HL-60 (cell line): ENCODE results near the gene RNF166.

Experiments used
- DNase-seq, 2 experiments: peaks; one replicate each; pipeline ENCODE4 v3.0.0-alpha.2; 2010 to 2020; ENCODE audit warnings: low read depth in 1 of 2, low spot score in 1 of 2
- H3K27ac ChIP-seq: fragments of 250-450 bp; sonication (Bioruptor Pico); replicated peaks from 2 replicates; pipeline ENCODE4 v1.5.1; 2020; ENCODE audit warnings: mild to moderate bottlenecking, moderate library complexity
- H3K27me3 ChIP-seq: fragments of 250-450 bp; sonication (Bioruptor Pico); 2 replicates; pipeline ENCODE4 v1.5.1; 2021; ENCODE audit warnings: mild to moderate bottlenecking, moderate library complexity; ENCODE audit not compliant: insufficient read depth, poor library complexity, severe bottlenecking
- H3K4me3 ChIP-seq: replicated peaks from 2 replicates; pipeline ENCODE4 v1.5.1; 2011; ENCODE audit warnings: mild to moderate bottlenecking, control low read depth, low read length; ENCODE audit not compliant: insufficient read depth
- CTCF ChIP-seq: IDR thresholded peaks from one replicate; pipeline ENCODE4 v1.5.1; 2011; ENCODE audit warnings: low read length, control low read depth, inconsistent platforms; ENCODE audit not compliant: insufficient read depth
- GABPA ChIP-seq: IDR thresholded peaks from 2 replicates; pipeline ENCODE4 v1.6.1; 2012; ENCODE audit warnings: low read depth
- POLR2AphosphoS5 ChIP-seq: IDR thresholded peaks from 2 replicates; pipeline ENCODE4 v1.6.1; 2012; ENCODE audit warnings: low read depth
- REST ChIP-seq: IDR thresholded peaks from 2 replicates; pipeline ENCODE4 v1.6.1; 2012; ENCODE audit warnings: low read depth; ENCODE audit not compliant: insufficient replicate concordance
- SPI1 ChIP-seq: IDR thresholded peaks from 2 replicates; pipeline ENCODE4 v1.6.1; 2012; ENCODE audit warnings: low read depth, mild to moderate bottlenecking, borderline replicate concordance

The RNF166 gene

DNA sequence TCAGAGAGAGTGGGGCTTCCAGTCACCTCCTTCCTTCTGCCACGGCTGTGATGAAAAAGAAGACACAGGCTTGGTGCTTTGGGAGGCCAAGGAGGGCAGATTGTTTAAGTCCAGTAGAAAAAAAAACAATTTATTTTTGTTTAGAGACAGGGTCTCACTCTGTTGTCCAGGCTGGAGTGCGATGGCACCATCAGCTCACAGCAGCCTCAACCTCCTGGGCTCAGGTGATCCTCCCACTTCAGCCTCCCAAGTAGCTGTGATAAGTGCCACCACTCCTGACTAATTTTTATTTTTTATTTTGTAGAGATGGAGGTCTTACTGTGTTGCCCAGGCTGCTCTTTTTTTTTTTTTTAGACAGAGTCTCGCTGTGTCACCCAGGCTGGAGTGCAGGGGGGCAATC is 40.6 kb downstream of the RNF166 start:
- TF ChIP-seq POLR2AphosphoS5 (no peak), GABPA (no peak), REST (no peak), SPI1 (no peak), CTCF (no peak)
- Histone ChIP-seq H3K4me3 (no peak overlapping the region), H3K27ac (no peak overlapping the region), H3K27me3 (no peaks in the 10 kb centered on the region)
- DNase-seq: no peak

DNA sequence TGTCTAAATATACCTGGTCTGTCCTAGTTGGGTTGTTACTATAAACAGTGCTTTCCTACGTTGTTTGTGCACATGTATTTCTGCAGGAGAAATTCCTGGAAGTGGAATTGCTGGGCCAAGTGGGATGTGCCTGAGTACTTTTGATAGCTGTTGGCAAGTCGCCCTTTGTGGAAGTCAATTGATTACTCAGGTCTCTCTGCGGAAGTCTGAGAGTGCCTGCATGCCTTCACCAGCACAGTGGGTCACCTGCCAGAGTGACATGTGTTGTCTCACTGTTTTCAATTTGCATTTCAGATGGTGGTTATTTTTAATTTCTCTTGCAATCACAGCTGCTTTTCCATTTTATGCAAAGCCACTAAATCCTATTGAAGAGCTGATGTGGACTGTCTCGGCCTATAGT is 41.1 kb downstream of the RNF166 start:
- no peak for TF ChIP-seq POLR2AphosphoS5
- TF ChIP-seq GABPA: no peak
- no peak for TF ChIP-seq SPI1
- no peak for TF ChIP-seq REST
- no peak for TF ChIP-seq CTCF
- no peak for DNase-seq
- no peak overlapping the region for H3K4me3 ChIP-seq
- H3K27ac ChIP-seq: no peak overlapping the region
- H3K27me3 ChIP-seq: no peaks in the 10 kb centered on the region

GRCh38 chr16:88662843-88663606 is 43.2 kb downstream of the RNF166 start, which contains the start of gene MVD:
MVD (minus strand) TSS chr16:88663091; CDS start chr16:88663080, 11 bp downstream.
- peak within 1 kb of the TSS; percentile 72 for H3K27ac ChIP-seq
- TF ChIP-seq POLR2AphosphoS5 (no peak), REST (no peak), CTCF (no peak), SPI1 (no peak), GABPA (no peak)

More at GRCh38 chr16:88662843-88663606, 43.2 kb downstream of the RNF166 start, which contains the start of gene MVD:
- DNase-seq: peak; percentile 88 to 89
- Histone ChIP-seq H3K4me3 (peak within 1 kb of the TSS; percentile 70), H3K27me3 (no peaks in the 10 kb centered on the region)
